Activated CD4-positive, alpha-beta T cell treated with anti-CD3 and anti-CD28 coated beads, Interleukin-2, Interleukin-6, amounts not matched to agents 100 ng/mL and 50 ng/mL, durations not matched to agents 16 hours and 8 hours (primary cell): ENCODE measurements around the gene MTR.

Experiments
- DNase-seq: peaks from one replicate; pipeline ENCODE4 v3.0.0-alpha.2; 2020

Gene MTR

GRCh38 chr1:236795035-236795756 is at the start of gene MTR:
MTR (plus strand) TSS chr1:236795292; CDS start chr1:236795704, 412 bp downstream.
- DNase-seq, result peak; percentile 99

- DNase-seq, result no peak
These were observed 48.3 kb upstream of the MTR start for GRCh38 chr1:236746785-236747184.

- no peak for DNase-seq
These were observed 47.6 kb upstream of the MTR start for GRCh38 chr1:236747311-236747985.

GRCh38 chr1:236748268-236748870 is 46.7 kb upstream of the MTR start:
- DNase-seq, result no peak

- DNase-seq, result no peak
These were observed 44.2 kb upstream of the MTR start for GRCh38 chr1:236750928-236751327.

GRCh38 chr1:236751385-236751784 is 43.7 kb upstream of the MTR start:
- DNase-seq, result no peak

GRCh38 chr1:236751935-236752334 is 43.2 kb upstream of the MTR start:
- DNase-seq, result no peak

GRCh38 chr1:236753516-236753915 is 41.6 kb upstream of the MTR start:
- DNase-seq, result peak; percentile 13

GRCh38 chr1:236753964-236754363 is 41.1 kb upstream of the MTR start:
- no peak for DNase-seq

GRCh38 chr1:236754525-236755210 is 40.4 kb upstream of the MTR start:
- no peak for DNase-seq

GRCh38 chr1:236757640-236758039 is 37.5 kb upstream of the MTR start:
- DNase-seq, result no peak

- peak; percentile 60 for DNase-seq
These were observed 35.7 kb upstream of the MTR start for GRCh38 chr1:236759252-236759859.

GRCh38 chr1:236760480-236760879 is 34.6 kb upstream of the MTR start:
- DNase-seq, result no peak

GRCh38 chr1:236760986-236761385 is 34.1 kb upstream of the MTR start:
- no peak for DNase-seq

GRCh38 chr1:236761397-236762132 is 33.5 kb upstream of the MTR start:
- DNase-seq, result no peak

- DNase-seq, result no peak
These were observed 32.7 kb upstream of the MTR start for GRCh38 chr1:236762410-236762809.

GRCh38 chr1:236765831-236766230 is 29.3 kb upstream of the MTR start:
- DNase-seq, result no peak

GRCh38 chr1:236766506-236766905 is 28.6 kb upstream of the MTR start:
- DNase-seq, result no peak

GRCh38 chr1:236767276-236767675 is 27.8 kb upstream of the MTR start:
- DNase-seq, result no peak

- no peak for DNase-seq
These were observed 26.5 kb upstream of the MTR start for GRCh38 chr1:236768601-236769000.

- DNase-seq, result no peak
These were observed 21.2 kb upstream of the MTR start for GRCh38 chr1:236773919-236774318.

- DNase-seq, result no peak
These were observed 20.2 kb upstream of the MTR start for GRCh38 chr1:236774926-236775325.
